ENCODE measurements around the gene PNCK.

DNA sequence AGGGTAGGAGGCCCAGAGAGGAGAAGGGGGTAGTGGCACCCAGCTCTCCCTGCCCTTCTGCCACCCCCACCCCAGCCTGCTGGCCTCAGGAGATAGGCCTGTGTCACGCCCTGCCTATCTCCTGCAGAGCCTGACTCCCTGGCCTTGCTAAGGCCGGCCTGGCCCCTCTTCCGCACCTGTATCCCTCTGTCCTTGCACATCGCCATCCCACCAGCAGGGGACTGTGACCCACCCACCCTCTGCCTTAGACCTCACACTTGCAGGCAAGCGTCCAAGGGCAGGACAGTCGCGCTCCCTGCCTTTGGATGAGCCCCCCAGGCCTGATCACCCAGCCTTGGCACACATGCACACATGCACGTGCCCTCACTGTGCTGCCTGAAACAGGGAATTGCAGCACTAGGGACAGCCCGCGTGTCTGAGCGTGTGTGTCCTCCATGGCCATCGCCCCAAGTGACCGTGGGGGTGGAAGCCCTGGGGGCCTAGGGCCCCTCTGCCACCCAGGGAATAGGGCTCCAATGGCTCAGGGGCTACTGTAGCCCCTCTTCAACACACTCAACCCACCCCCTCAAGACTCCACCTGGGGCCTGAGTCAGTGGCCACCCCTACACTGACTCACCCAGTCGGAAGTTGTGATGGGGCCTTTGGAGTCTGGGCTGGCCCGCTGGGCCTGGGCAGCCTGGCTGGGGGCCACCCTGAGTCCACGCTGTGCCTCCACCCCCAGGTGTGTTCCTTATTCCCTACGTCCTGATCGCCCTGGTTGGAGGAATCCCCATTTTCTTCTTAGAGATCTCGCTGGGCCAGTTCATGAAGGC, 16.2 kb upstream of the PNCK start:
- TF ChIP-seq, protein P1, sequence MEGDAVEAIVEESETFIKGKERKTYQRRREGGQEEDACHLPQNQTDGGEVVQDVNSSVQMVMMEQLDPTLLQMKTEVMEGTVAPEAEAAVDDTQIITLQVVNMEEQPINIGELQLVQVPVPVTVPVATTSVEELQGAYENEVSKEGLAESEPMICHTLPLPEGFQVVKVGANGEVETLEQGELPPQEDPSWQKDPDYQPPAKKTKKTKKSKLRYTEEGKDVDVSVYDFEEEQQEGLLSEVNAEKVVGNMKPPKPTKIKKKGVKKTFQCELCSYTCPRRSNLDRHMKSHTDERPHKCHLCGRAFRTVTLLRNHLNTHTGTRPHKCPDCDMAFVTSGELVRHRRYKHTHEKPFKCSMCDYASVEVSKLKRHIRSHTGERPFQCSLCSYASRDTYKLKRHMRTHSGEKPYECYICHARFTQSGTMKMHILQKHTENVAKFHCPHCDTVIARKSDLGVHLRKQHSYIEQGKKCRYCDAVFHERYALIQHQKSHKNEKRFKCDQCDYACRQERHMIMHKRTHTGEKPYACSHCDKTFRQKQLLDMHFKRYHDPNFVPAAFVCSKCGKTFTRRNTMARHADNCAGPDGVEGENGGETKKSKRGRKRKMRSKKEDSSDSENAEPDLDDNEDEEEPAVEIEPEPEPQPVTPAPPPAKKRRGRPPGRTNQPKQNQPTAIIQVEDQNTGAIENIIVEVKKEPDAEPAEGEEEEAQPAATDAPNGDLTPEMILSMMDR (IDR thresholded peaks at IDR 0.05) = no peak
- TF ChIP-seq POLR2A (IDR thresholded peaks at IDR 0.05) (no peak), EP300 (IDR thresholded peaks at IDR 0.05) (no peak)
